MV-4-11 (cell line): ENCODE results near the gene FERD3L.

Source experiments
- DNase-seq: peaks from one replicate; lab custom pipeline; 2025; lab: John Stamatoyannopoulos, UW

The FERD3L gene

GRCh38 chr7:19099924-19100323 lies 45.3 kb downstream of the FERD3L start:
- DNase-seq: no peak

GRCh38 chr7:19099194-19099593 lies 46.0 kb downstream of the FERD3L start:
- DNase-seq: no peak

- no peak for DNase-seq
Measured at GRCh38 chr7:19098510-19098909, 46.7 kb downstream of the FERD3L start.

DNA sequence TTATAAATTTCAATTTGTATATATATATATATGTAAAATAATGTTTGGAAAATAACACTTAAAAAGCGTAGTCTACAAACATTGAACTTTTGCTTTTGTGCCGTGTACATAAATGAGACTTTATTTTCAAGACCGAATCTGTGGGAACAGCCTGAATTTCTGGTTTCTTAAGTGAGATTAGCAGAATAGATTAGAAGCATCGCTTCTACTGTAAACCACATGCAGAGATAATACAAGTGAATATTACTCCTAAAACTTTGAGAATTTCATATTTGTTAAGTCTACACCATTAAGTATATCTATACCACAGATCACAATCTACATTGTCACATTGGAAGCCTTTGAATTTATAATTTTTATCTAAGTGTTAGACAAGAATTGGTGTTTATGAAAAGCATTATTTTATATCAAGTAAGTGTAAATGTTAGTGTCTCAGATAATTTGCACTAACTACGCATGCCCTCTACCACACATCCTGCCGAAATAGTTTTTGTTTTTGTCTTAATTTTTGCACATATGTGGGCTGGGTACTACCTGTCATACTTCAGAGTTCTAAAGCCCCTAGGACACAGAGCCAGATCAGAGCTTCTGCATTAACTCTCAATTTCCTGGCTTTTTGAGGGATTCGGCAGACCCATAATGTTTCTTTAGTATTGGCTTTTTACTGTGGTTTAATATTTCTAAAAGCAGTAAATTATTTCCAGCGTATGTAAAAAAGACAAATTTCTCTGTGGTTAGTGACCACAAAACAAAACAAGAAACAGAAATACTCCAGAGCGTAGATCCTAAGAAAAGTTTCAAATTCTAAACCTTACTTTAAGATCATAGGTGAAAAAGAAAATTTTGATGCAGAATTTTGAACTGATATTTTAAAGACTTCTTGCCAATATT lies 47.8 kb downstream of the FERD3L start:
- no peak for DNase-seq

DNA sequence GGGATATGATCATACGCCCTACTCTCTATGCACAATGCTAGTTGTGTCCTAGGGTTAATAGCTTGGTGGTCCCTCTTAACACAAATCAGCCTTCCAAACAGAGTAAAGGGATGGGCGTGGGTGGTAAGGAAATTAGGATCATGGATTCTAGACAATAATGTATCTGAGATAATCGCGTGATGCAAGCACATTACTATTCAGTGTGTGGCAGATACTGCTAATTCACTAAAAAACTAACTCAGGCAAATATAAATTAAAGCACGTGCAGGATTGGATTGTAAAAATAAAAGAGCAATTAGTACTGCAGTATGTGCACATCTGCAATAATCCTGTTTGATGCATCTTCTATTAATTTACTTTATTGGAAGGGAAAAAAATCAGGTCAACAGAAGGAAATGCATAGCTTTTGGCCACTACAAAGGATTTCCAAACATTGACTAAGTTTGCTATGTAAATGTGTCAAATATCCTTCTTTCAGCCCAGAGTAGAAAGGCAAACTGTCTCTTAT lies 49.8 kb downstream of the FERD3L start:
- DNase-seq: no peak
